Stimulated activated CD4-positive, alpha-beta T cell treated with anti-CD3 and anti-CD28 coated beads, Interleukin-12 subunit alpha, Interleukin-12 subunit beta, amount 100 ng/mL, for 24 hours (primary cell): ENCODE data around the gene MPPED1.

Experiments used
- DNase-seq, 2 experiments: peaks; one replicate each; pipeline ENCODE4 v3.0.0-alpha.2; 2020; ENCODE audit warnings: low read depth in 2 of 2

The MPPED1 gene, protein sequence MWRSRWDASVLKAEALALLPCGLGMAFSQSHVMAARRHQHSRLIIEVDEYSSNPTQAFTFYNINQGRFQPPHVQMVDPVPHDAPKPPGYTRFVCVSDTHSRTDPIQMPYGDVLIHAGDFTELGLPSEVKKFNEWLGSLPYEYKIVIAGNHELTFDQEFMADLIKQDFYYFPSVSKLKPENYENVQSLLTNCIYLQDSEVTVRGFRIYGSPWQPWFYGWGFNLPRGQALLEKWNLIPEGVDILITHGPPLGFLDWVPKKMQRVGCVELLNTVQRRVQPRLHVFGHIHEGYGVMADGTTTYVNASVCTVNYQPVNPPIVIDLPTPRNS

DNA sequence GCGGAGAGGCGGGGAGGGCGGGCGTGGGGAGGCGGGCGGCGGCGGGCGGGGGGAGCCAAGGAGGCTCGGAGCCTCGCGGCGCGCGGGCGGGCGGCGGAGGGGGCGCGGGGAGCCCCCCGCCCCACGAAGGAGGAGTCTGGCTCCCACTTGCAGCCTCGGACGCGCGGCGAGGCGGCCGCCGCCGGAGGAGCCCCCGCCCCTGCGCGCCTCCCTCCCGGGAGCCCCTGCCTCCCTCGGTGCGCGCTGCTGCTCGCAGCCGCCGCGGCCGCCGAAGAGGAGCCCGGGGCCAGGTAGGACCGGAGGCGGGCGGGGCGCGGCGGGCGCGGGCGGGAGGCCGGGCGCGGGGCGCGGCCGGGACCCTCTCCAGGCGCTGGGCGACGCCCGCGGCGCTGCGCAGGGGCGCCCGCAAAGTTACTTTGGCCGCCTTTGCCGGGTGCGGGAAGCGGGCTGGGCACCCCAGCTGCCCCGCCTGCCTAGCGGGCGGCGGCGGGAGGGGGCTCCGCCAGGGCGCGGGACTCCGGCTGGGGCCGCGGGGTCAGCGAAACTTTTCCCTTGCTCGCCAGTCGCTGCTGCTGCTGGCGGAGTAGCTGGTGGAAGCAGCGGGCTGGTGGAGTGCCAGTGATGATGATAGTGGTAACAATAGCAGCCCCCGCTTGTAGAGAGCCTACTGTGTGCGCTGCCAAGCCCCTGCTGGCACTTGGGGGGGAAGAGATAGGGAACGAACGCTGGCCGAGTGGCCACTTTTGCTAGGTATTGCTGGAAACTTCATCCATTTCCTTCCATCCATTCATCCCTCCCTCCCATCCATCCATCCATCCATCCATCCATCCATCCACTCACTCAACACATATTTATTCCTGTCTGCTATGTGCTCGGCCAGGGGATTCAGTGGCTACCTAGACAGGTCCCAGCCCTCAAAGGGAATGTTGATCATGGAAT is at the start of gene MPPED1:
TSS of gene MPPED1 (plus strand) at position 146 of the 939 bp plus-strand sequence. CDS start 12,972 bp downstream, outside the sequence.
- DNase-seq, result no peak

GRCh38 chr22:43363315-43364168 is 48.3 kb upstream of the MPPED1 start:
- no peak for DNase-seq

GRCh38 chr22:43364169-43364435 is 47.7 kb upstream of the MPPED1 start:
- no peak for DNase-seq

DNA sequence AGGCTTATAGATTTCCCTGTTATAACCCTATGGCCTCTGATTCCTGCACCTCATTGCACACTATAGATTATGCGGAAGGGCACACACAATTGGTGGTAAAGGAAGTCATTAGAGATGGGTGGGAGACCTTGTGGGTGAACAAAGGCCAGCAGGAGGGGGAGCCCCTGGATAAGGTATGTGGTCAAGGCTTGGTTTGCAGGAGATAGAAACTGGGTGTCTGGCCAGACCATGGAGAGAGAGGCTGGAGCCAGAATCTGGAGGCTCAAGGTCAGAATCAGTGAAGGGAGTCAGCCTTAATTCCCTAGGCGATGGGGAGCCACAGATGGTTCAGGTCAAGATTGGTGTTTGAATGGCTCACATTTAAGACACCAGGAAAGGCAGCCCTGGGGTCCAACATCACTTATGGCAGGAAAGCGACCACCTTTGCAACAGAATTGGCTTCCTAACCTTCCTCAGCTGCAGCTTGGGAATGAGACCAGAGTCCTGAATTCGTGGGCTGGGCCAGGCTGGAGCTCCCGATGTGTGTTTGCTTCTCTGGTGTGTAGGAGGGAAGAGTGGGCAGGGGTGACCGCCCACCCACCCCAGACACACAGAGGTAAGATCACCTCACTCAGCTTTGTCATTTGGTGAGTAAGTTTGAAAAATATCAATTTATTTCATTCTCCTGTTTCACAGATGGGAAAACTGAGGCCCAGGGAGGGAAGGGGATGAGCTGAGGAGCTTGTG is 45.9 kb upstream of the MPPED1 start:
- DNase-seq, result no peak

DNA sequence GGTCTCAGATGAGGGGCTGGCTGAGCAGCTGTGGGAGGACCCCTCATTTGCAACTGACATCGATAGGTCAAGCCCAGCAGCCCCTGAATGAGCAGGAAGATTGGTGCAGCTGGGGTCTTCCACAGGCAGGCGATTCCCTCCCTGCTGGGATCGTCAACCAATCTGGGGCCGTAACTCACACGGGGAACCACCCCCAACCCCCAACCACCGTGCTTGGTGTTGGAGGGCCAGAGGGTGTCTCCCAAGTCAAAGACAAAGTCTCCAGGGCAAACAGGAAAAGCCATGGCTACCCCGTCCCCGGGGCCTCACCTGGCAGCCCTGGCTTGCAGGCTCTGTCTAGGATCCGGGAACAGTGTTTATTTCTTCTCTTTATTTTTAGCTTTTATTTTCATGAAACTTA is 41.8 kb upstream of the MPPED1 start:
- no peak for DNase-seq

GRCh38 chr22:43375951-43376455 is 35.8 kb upstream of the MPPED1 start:
- no peak for DNase-seq

GRCh38 chr22:43376765-43377547 is 34.9 kb upstream of the MPPED1 start:
- DNase-seq, result no peak

DNA sequence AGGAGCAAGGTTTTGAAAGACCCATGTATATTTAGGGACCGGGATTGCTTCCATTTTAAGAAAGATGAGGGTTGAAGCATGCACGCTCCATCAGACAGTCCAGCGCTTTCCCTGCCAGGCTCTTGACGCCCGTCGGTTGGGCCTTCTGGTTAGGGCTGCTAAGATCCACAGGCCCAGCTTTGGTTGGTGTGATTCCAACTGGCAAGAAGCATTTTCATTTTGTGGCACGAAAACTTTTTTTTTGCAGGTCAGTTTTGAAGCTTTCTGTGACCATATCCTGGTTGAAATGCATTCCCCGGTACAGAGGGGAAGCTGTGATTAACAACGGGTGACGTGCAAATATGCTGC is 34.3 kb upstream of the MPPED1 start:
- no peak for DNase-seq

DNA sequence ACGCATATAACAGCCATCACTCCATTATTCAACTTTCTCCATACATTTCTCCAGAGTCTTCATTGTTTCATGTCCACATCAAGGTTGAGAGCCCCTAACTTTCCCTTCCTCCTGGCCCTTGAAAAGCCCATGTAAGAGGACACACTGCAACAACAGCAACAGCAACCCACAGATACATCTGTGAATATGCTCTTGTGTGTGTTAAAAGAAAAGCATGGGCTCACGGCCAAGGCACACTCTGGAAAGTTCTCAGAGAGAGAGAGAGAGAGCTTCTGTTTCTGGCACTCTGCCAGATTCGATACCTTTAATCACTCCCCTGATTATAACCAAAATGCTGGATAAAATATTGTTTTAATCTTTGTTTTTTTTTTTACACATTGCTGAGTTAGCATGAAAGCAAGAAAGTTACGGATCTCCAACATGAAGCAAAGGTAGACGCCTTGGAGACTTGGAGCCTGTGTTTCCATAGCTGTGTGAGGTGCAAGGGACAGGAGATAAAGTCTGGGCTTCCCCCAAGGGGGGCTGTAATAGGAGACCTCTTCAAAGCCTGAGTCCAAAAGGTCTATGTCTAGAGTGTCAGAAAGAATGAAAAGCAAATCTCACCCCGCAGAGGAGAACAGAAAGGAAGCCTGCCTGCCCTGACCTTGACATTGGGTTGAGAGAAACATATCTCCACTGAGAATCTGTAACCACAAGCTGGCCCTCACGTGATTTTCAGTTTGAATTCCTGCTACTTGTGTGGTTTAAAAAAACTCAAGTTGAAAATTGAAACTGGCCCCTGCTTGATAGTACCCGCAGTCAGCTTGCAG is 33.7 kb upstream of the MPPED1 start:
- DNase-seq, result no peak

- no peak for DNase-seq
Observed at GRCh38 chr22:43381693-43382092, 30.1 kb upstream of the MPPED1 start.

DNA sequence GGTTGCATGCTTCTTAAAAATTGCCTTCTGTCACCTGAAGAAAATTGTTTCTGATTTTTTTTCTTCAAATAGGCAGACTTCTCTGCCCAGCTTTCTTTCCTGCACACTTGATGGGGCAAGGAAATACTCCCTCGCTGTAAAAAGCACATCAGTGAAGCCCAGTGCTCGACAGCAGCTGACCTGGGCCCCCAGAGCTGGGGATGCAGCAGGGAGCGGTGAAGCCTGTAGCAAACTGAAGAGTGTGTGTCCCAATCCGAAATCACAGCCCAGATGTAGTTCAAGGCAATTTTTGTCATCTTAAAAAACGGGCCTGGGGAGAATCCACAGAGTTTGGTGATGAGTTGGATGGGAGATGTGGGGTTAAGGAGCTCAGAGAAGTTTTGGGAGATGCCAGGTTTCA is 27.0 kb upstream of the MPPED1 start:
- DNase-seq, result no peak

- DNase-seq, result peak; percentile 46 to 54
Observed at GRCh38 chr22:43385770-43386641, 25.8 kb upstream of the MPPED1 start.

DNA sequence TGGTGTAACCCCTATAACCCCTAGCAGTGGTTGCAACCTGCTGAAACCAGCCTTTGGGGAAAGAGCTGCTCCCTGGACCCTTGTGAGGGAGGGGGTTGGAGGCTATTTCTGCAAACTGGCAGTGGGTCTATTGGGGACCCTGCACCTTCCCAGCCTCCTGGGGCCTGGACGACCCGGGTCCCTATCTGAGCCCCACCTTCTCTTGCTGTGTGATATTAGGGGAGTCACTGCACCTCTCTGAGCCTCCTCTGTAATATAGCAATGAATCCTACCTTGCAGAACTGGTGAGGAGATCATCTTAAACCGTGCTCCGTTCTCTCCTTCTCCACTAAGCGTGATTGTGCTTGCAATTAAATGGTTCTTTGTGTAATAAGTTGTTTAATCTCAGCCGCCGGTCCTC is 24.0 kb upstream of the MPPED1 start:
- DNase-seq, result no peak

DNA sequence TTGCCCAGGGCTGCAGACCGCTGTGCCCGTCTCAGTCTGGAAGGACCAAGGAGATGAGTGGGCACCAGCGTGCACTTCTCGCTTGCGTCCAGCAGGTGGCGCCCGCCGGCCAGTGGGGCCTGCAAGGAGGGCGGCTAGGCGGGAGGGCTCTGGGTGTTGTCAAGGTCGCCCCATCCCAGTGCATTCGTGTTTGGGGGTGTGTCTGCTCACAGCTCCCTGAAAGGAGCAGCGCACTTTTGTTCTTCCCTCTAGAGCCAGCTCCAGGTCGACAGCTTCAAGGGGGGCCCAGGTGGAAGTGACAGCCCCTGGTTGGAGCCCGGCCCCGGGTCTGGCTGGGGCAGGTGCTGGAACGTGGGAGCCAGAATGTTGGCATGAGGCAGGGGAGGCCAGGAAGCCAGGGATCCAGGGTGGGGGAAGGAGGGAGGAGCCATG is 23.4 kb upstream of the MPPED1 start:
- DNase-seq, result peak; percentile 41 to 58

DNA sequence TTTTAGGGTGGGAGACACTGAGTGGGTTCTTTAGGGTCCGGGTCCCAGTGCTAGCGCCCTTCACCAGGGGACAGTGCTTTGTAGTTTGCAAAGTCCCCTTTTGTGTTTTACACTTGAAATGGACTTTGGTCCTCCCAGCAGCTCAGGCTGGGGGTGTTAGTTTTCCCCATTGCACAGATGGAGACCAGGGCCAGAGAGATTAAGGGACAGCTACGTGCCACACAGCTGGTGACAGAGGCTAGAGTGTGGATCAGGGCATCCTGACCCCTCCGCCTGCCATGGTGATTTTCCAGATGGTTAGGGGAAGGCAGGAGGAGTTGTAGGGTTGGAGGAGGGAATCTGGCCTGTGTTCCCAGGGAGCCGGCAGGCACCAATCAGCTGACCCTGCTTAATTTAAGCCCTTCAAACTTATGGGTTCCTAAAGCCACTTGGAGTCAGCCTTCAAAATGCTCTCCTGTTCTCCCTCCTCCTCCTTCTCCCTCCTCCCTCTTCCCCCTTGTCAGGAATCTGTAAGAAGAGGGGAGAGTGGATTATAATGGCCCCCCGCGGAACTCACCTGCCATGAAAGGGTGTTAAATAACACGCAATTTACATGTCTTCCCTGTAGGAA is 22.5 kb upstream of the MPPED1 start:
- DNase-seq, result no peak

DNA sequence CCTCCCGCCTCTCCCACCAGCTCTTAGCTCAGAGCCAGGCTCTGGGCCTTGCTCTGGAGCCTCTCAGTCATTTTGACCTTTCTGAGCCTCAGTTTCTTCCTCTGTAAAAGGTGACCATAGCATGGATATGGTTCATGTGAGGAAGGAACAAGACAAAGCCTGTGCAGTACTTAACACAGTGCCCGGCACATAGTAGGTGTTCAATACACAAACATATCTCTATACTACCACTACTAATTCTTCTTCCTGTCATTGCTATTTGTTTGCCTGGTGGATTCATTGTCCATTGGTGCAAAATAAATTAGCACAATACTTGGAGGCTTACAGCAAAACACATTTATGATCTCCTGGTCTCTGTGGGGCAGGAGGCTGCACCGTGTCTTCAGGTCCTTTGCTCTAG is 21.6 kb upstream of the MPPED1 start:
- DNase-seq, result no peak

DNA sequence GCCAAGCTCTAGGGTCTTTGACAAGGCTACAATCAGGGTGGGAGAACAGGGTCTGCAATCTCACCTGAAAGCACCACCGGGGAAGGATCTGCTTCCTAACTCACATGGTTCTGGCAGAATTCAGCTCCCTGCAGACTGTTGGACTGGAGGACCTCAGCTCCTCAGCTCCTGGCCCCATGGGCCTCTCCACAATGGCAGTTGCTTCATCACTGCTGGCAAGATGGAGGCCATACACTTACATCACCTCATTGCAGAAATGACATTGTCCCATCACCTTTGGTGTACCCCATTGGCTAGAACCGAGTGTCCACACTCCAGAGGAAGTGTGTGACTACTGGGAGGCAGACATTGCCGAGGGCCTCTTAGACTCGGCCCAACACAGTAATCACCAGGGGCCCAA is 20.9 kb upstream of the MPPED1 start:
- DNase-seq, result no peak

DNA sequence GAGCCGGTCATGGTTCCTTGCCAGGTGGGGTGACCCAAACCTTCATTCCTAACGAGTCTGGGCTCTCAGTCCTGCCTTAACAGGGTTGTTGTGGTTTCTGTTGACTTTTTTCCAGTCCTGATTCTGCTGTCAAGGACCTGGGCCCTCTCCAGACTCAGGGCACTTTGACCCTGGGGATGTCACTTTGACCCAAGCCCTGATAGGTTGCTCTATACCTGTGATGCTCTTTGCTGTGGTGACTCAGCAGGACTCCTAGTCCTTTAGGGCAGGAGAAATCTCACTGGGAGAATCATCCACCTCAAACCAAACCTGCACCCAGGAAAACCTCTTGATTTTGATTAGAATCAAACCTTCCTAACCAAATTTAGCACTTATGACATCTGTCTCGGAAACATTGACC is 20.5 kb upstream of the MPPED1 start:
- no peak for DNase-seq
